NCI-H82 (cell line): ENCODE measurements around the gene PTPRN2.

Experiments used
- DNase-seq: peaks from one replicate; lab custom pipeline; 2025; lab: John Stamatoyannopoulos, UW

Gene PTPRN2

GRCh38 chr7:157769526-157770215, 818.0 kb downstream of the PTPRN2 start:
- no peak for DNase-seq

- DNase-seq: peak; percentile 27
Observed at GRCh38 chr7:157769086-157769485, 818.5 kb downstream of the PTPRN2 start.

GRCh38 chr7:157768198-157768597, 819.4 kb downstream of the PTPRN2 start:
- no peak for DNase-seq

- no peak for DNase-seq
Observed at GRCh38 chr7:157767506-157768197, 820.0 kb downstream of the PTPRN2 start.

GRCh38 chr7:157766098-157766497, 821.5 kb downstream of the PTPRN2 start:
- DNase-seq: no peak

- no peak for DNase-seq
Observed at GRCh38 chr7:157764946-157765537, 822.6 kb downstream of the PTPRN2 start.

GRCh38 chr7:157764193-157764592, 823.4 kb downstream of the PTPRN2 start:
- DNase-seq: no peak

- DNase-seq: no peak
Observed at GRCh38 chr7:157763279-157764000, 824.2 kb downstream of the PTPRN2 start.

GRCh38 chr7:157762824-157763223, 824.8 kb downstream of the PTPRN2 start:
- no peak for DNase-seq

GRCh38 chr7:157760004-157760730, 827.5 kb downstream of the PTPRN2 start:
- DNase-seq: no peak

GRCh38 chr7:157759246-157759805, 828.3 kb downstream of the PTPRN2 start:
- DNase-seq: no peak

GRCh38 chr7:157758468-157759245, 829.0 kb downstream of the PTPRN2 start:
- no peak for DNase-seq

GRCh38 chr7:157757776-157758467, 829.7 kb downstream of the PTPRN2 start:
- DNase-seq: no peak

GRCh38 chr7:157757211-157757610, 830.4 kb downstream of the PTPRN2 start:
- no peak for DNase-seq

- DNase-seq: no peak
Observed at GRCh38 chr7:157755741-157756140, 831.9 kb downstream of the PTPRN2 start.

- no peak for DNase-seq
Observed at GRCh38 chr7:157754416-157754790, 833.2 kb downstream of the PTPRN2 start.

- DNase-seq: no peak
Observed at GRCh38 chr7:157753713-157754415, 833.8 kb downstream of the PTPRN2 start.

GRCh38 chr7:157752832-157753291, 834.8 kb downstream of the PTPRN2 start:
- DNase-seq: no peak

GRCh38 chr7:157751951-157752673, 835.5 kb downstream of the PTPRN2 start:
- no peak for DNase-seq
